Vagina (tissue), 2 donors: ENCODE data around the gene NIPAL3.
"Not testable (repeated sequence)": the region's sequence is repeated elsewhere in the genome, so short reads cannot be mapped to it uniquely, and the experiment has no call there.

Experiments used
- POLR2A ChIP-seq, 2 donors: fragments of 450-650 bp; IDR thresholded peaks; one replicate each; pipeline ENCODE4 v1.6.1; 2017; ENCODE audit warnings: antibody characterized with exemption in 2 of 2, mild to moderate bottlenecking in 2 of 2, moderate library complexity in 2 of 2
- POLR2AphosphoS5 ChIP-seq, 2 donors: sonication (generic); formaldehyde crosslinking; IDR thresholded peaks; one replicate each; pipeline ENCODE4 v1.9.0; 2017; ENCODE audit warnings: antibody characterized with exemption in 2 of 2, mild to moderate bottlenecking in 2 of 2, low read depth in 1 of 2; ENCODE audit not compliant: insufficient read depth in 1 of 2
- TF ChIP-seq, protein P1 (sequence below), 3 experiments: fragments of 450-650 bp in 2 of 3; fragments of 200-600 bp in 1 of 3; sonication (generic) in 1 of 3; IDR thresholded peaks; one replicate each; pipeline ENCODE4 v1.5.1; 2017 to 2019; ENCODE audit warnings: antibody characterized with exemption in 3 of 3, mild to moderate bottlenecking in 2 of 3, moderate library complexity in 2 of 3

DNA sequence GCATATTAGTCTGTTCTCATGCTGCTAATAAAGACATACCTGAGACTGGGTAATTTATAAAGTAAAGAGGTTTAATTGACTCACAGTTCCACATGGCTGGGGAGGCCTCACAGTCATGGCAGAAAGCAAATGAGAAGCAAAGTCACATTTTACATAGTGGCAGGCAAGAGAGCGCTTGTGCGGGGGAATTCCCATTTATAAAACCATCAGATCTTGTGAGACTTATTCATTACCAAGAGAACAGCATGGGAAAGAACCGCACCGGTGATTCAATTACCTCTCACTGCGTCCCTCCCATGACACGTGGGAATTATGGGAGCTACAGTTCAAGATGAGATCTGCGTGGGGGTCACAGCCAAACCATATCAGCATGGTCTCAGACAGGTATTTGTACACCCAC, 72.6 kb downstream of the NIPAL3 start:
- TF ChIP-seq POLR2A (IDR thresholded peaks at IDR 0.05); POLR2AphosphoS5 (IDR thresholded peaks at IDR 0.05; ENCODE audit: insufficient read depth in 1 of 2, low read depth in 1 of 2): not testable (repeated sequence)
- TF ChIP-seq, protein P1, sequence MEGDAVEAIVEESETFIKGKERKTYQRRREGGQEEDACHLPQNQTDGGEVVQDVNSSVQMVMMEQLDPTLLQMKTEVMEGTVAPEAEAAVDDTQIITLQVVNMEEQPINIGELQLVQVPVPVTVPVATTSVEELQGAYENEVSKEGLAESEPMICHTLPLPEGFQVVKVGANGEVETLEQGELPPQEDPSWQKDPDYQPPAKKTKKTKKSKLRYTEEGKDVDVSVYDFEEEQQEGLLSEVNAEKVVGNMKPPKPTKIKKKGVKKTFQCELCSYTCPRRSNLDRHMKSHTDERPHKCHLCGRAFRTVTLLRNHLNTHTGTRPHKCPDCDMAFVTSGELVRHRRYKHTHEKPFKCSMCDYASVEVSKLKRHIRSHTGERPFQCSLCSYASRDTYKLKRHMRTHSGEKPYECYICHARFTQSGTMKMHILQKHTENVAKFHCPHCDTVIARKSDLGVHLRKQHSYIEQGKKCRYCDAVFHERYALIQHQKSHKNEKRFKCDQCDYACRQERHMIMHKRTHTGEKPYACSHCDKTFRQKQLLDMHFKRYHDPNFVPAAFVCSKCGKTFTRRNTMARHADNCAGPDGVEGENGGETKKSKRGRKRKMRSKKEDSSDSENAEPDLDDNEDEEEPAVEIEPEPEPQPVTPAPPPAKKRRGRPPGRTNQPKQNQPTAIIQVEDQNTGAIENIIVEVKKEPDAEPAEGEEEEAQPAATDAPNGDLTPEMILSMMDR (IDR thresholded peaks at IDR 0.05): not testable (repeated sequence)
